Lung (tissue), 12 donors: ENCODE measurements around the gene ANKRD6. TPM values are rescaled to one million over a fixed set of nuclear protein-coding genes. Genes with fewer than 3 reads are reported as not detected.

Source experiments
- ATAC-seq: fragments of 200-7000 bp; cut with Tn5 transposase; one replicate; pipeline ENCODE4 v1.9.1; 2020; ENCODE audit warnings: moderate number of reproducible peaks; ENCODE audit not compliant: insufficient read depth, low FRiP score
- DNase-seq, 3 donors: peaks; one replicate each; pipeline ENCODE4 v3.0.0-alpha.2; 2013 to 2017
- H3K27ac ChIP-seq, 2 donors: one replicate each; pipeline ENCODE4 v1.5.1; 2013; ENCODE audit warnings: mild to moderate bottlenecking in 2 of 2, moderate library complexity in 2 of 2, control low read depth in 1 of 2, inconsistent platforms in 1 of 2, low read depth in 1 of 2, low read length in 1 of 2
- H3K27me3 ChIP-seq, 3 donors: one replicate each; pipeline ENCODE4 v1.5.1; 2013; ENCODE audit warnings: low read length in 2 of 3; ENCODE audit not compliant: control insufficient read depth in 3 of 3, insufficient read depth in 3 of 3
- H3K36me3 ChIP-seq, 4 donors: one replicate each; pipeline ENCODE4 v1.5.1; 2013; ENCODE audit warnings: low read length in 4 of 4, mild to moderate bottlenecking in 1 of 4, moderate library complexity in 1 of 4; ENCODE audit not compliant: control insufficient read depth in 4 of 4, insufficient read depth in 4 of 4
- H3K4me1 ChIP-seq, 5 donors: one replicate each; pipeline ENCODE4 v1.5.1; 2013; ENCODE audit warnings: low read length in 5 of 5, mild to moderate bottlenecking in 2 of 5, moderate library complexity in 1 of 5; ENCODE audit not compliant: control insufficient read depth in 5 of 5, insufficient read depth in 5 of 5
- H3K4me3 ChIP-seq: one replicate; pipeline ENCODE4 v1.5.1; 2013; ENCODE audit warnings: mild to moderate bottlenecking, control low read depth, moderate library complexity
- H3K9ac ChIP-seq, 2 donors: one replicate each; pipeline ENCODE4 v1.5.1; 2013; ENCODE audit warnings: low read length in 2 of 2, control low read depth in 1 of 2; ENCODE audit not compliant: insufficient read depth in 1 of 2
- H3K9me3 ChIP-seq, 4 donors: one replicate each; pipeline ENCODE4 v1.5.1; 2013; ENCODE audit warnings: low read length in 3 of 4, mild to moderate bottlenecking in 1 of 4, moderate library complexity in 1 of 4; ENCODE audit not compliant: control insufficient read depth in 4 of 4, insufficient read depth in 3 of 4
- CTCF ChIP-seq: IDR thresholded peaks from 2 replicates; pipeline ENCODE4 v1.5.1; 2012; ENCODE audit warnings: mild to moderate bottlenecking; ENCODE audit errors: control extremely low read depth, extremely low read depth
- WGBS, 2 donors: extraction: QIAGEN DNeasy Blood & Tissue Kit; methylation state at CpG; one replicate each; pipeline ENCODE4 v1.1.7; 2013; 5-methylcytosine and 5-hydroxymethylcytosine counted together
- polyA plus RNA-seq, 2 donors: library from polyadenylated mRNA; stranded (reverse); fragments of 200-250 nt; gene quantifications; one replicate each; pipeline ENCODE4 v1.2.1, GENCODE V29; 2013
- total RNA-seq, 2 donors: library from RNA; depleted of rRNA in 1 of 2; stranded (reverse); fragments of >200 nt in 1 of 2; gene quantifications; one replicate each; pipeline ENCODE4 v1.2.1, GENCODE V29; 2014 to 2021
- donor health status: control.
- donor health status: control.
- donor health status: Bipolar disorder and iron deficiency.
- donor health status: healthy.
- donor health status: DM: yes; HTN: yes; CAD: no.

The ANKRD6 gene
- total and polyA plus RNA-seq, 4 donors = 4.4 to 29.4 (median 16.0) TPM

DNA sequence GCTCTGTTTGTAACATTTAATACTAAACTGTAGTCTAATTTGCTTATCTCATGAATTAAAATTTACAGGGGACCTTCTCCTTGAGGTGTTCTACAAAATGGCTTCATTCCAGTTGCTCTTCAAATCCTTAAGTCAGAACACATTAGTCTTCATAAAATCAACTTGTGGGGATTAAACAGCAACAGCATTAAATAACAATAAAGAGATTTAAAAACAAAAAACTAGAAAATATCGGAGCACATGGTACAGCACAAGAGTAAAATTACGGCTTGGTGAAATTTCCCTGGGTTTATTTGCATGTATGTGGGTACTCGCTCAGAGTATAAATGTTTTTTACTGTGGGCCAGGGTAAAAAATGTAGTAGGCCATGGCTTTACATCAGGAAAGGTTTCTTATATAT lies 32.9 kb upstream of the ANKRD6 start:
- DNase-seq (no peak), ATAC-seq (no peak)
- TF ChIP-seq CTCF = no peak
- Histone ChIP-seq H3K4me3 (no peak overlapping the region), H3K4me1 (peaks cover 0 to 5% (median 0%) of the 10 kb centered on the region in 5 donors), H3K27me3 (no peaks in the 10 kb centered on the region), H3K9me3 (no peaks in the 10 kb centered on the region), H3K36me3 (no peaks in the 10 kb centered on the region), H3K27ac (no peak overlapping the region), H3K9ac (no peak overlapping the region)
- WGBS, 2 donors = 96 to 99% methylated on average over 3 of the region's 3 CpGs

GRCh38 chr6:89400912-89401399 lies 32.0 kb upstream of the ANKRD6 start:
- Histone ChIP-seq H3K4me1 (peaks cover 0 to 5% (median 0%) of the 10 kb centered on the region in 5 donors), H3K27me3 (no peaks in the 10 kb centered on the region), H3K36me3 (no peaks in the 10 kb centered on the region), H3K4me3 (no peak overlapping the region), H3K9me3 (no peaks in the 10 kb centered on the region), H3K27ac (peak overlapping the region in 1 of 2 donors; percentile 33), H3K9ac (no peak overlapping the region)
- no peak for TF ChIP-seq CTCF
- WGBS, 2 donors = 35 to 61% methylated on average over 6 of the region's 6 CpGs
- DNase-seq (no peak), ATAC-seq (peak; percentile 56)

GRCh38 chr6:89402776-89403175 lies 30.2 kb upstream of the ANKRD6 start:
- 96% methylated on average over 6 of the region's 6 CpGs for WGBS, 2 donors
- no peak for ATAC-seq
- Histone ChIP-seq H3K9ac (no peak overlapping the region), H3K27ac (no peak overlapping the region), H3K4me3 (no peak overlapping the region), H3K27me3 (no peaks in the 10 kb centered on the region), H3K9me3 (no peaks in the 10 kb centered on the region), H3K4me1 (peaks cover 0 to 5% (median 2%) of the 10 kb centered on the region in 5 donors), H3K36me3 (no peaks in the 10 kb centered on the region)
- DNase-seq = no peak
- no peak for TF ChIP-seq CTCF

DNA sequence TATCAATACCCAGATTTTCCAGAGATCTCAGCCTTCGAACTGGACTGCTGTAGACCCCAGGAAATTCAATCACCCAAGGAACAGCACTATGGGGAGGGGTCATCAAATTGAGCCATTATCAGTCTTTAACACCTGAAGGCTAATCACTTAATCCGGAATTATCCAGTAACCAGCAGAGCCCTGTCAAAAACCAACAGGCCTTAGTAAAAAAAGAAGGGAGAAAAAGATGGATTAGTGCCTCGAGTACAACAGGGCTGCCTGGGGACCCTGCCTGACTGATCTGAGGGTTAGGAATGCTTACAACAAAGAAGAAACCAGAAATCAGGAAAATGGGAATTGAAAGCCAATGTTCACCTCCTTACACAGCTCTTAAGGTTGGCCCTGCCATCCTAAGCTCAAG lies 28.4 kb upstream of the ANKRD6 start:
- Histone ChIP-seq H3K36me3 (no peaks in the 10 kb centered on the region), H3K9ac (no peak overlapping the region), H3K4me3 (no peak overlapping the region), H3K27me3 (peaks cover 0 to 3% (median 0%) of the 10 kb centered on the region in 3 donors), H3K27ac (no peak overlapping the region), H3K9me3 (no peaks in the 10 kb centered on the region), H3K4me1 (peaks cover 0 to 5% (median 0%) of the 10 kb centered on the region in 5 donors)
- ATAC-seq (no peak), DNase-seq (no peak)
- TF ChIP-seq CTCF = no peak
- WGBS, 2 donors = 73 to 80% methylated on average over 3 of the region's 3 CpGs
